GM12878 (cell line): ENCODE results near the gene ADAMTS4. TPM values are rescaled to one million over a fixed set of nuclear protein-coding genes. Genes with fewer than 3 reads are reported as not detected.

Experiments
- ATF7 ChIP-seq: fragments of 450-650 bp; IDR thresholded peaks from 2 replicates; pipeline ENCODE4 v1.6.1; 2016; ENCODE audit warnings: low read depth, mild to moderate bottlenecking
- BMI1 ChIP-seq: fragments of 450-650 bp; IDR thresholded peaks from 2 replicates; pipeline ENCODE4 v1.6.1; 2016; ENCODE audit warnings: mild to moderate bottlenecking, moderate library complexity, borderline replicate concordance
- CBFB ChIP-seq: IDR thresholded peaks from 2 replicates; pipeline ENCODE4 v1.6.1; 2016; ENCODE audit warnings: antibody characterized with exemption, low read depth
- CHD2 ChIP-seq: IDR thresholded peaks from 2 replicates; pipeline ENCODE4 v1.6.1; 2011; ENCODE audit warnings: low read depth, low read length, improper control_type of control experiment, borderline replicate concordance
- EGR1 ChIP-seq, 2 experiments: IDR thresholded peaks; 1 replicate in 1 of 2; 2 replicates in 1 of 2; pipeline ENCODE4 v1.6.1; 2011 to 2012; ENCODE audit warnings: low read depth in 2 of 2, low read length in 2 of 2, borderline replicate concordance in 1 of 2, mild to moderate bottlenecking in 1 of 2, moderate library complexity in 1 of 2
- FOS ChIP-seq: IDR thresholded peaks from 3 replicates; pipeline ENCODE4 v1.6.1; 2011; ENCODE audit warnings: borderline replicate concordance; ENCODE audit not compliant: insufficient read length; ENCODE audit errors: extremely low read depth
- GATAD2B ChIP-seq: fragments of 450-650 bp; conservative IDR thresholded peaks from 2 replicates; pipeline ENCODE4 v1.6.1; 2017; ENCODE audit warnings: low read depth, mild to moderate bottlenecking, moderate library complexity
- HDGF ChIP-seq: fragments of 450-650 bp; IDR thresholded peaks from 2 replicates; pipeline ENCODE4 v1.6.1; 2016; ENCODE audit warnings: antibody characterized with exemption
- JUND ChIP-seq: IDR thresholded peaks from 2 replicates; pipeline ENCODE4 v1.6.1; 2012; ENCODE audit warnings: low read depth, mild to moderate bottlenecking, low read length, improper control_type of control experiment, moderate library complexity
- MXI1 ChIP-seq: fragments of 150-350 bp; IDR thresholded peaks from 2 replicates; pipeline ENCODE4 v1.6.1; 2011; ENCODE audit warnings: low read depth, mild to moderate bottlenecking, inconsistent platforms, low read length, improper control_type of control experiment
- MYC ChIP-seq: IDR thresholded peaks from 2 replicates; pipeline ENCODE4 v1.6.1; 2011; ENCODE audit warnings: mild to moderate bottlenecking, low read length, moderate library complexity, inconsistent platforms; ENCODE audit not compliant: insufficient read depth, insufficient replicate concordance, insufficient read length, severe bottlenecking
- NFYA ChIP-seq: IDR thresholded peaks from 2 replicates; pipeline ENCODE4 v1.6.1; 2011; ENCODE audit warnings: low read depth, mild to moderate bottlenecking, low read length, improper control_type of control experiment, borderline replicate concordance
- NR2F1 ChIP-seq: fragments of 450-650 bp; conservative IDR thresholded peaks from 2 replicates; pipeline ENCODE4 v1.6.1; 2017; ENCODE audit warnings: mild to moderate bottlenecking
- POLR2A ChIP-seq: IDR thresholded peaks from 2 replicates; pipeline ENCODE4 v1.6.1; 2011; ENCODE audit warnings: low read depth, mild to moderate bottlenecking, low read length
- POU2F2 ChIP-seq: IDR thresholded peaks from 3 replicates; pipeline ENCODE4 v1.6.1; 2011; ENCODE audit warnings: low read depth, mild to moderate bottlenecking, low read length, borderline replicate concordance
- RB1 ChIP-seq: fragments of 450-650 bp; formaldehyde crosslinking; IDR thresholded peaks from 2 replicates; pipeline ENCODE4 v1.6.1; 2017; ENCODE audit warnings: mild to moderate bottlenecking, borderline replicate concordance
- SIX5 ChIP-seq: IDR thresholded peaks from 2 replicates; pipeline ENCODE4 v1.6.1; 2011; ENCODE audit warnings: mild to moderate bottlenecking, low read depth, low read length, moderate library complexity; ENCODE audit not compliant: severe bottlenecking
- SKIL ChIP-seq: fragments of 450-650 bp; IDR thresholded peaks from 2 replicates; pipeline ENCODE4 v1.6.1; 2017; ENCODE audit warnings: mild to moderate bottlenecking, low read depth, inconsistent platforms; ENCODE audit not compliant: poor library complexity, severe bottlenecking
- SMC3 ChIP-seq: IDR thresholded peaks from 2 replicates; pipeline ENCODE4 v1.6.1; 2011; ENCODE audit warnings: low read length, improper control_type of control experiment, borderline replicate concordance
- SREBF2 ChIP-seq: IDR thresholded peaks from 2 replicates; pipeline ENCODE4 v1.6.1; 2012; ENCODE audit warnings: mild to moderate bottlenecking, low read length
- SUZ12 ChIP-seq: fragments of 200-600 bp; sonication (generic); IDR thresholded peaks from one replicate; pipeline ENCODE4 v1.6.1; 2018; ENCODE audit warnings: antibody characterized with exemption, mild to moderate bottlenecking; ENCODE audit not compliant: unreplicated experiment
- TCF7 ChIP-seq: IDR thresholded peaks from 2 replicates; pipeline ENCODE4 v1.6.1; 2014; ENCODE audit warnings: antibody characterized with exemption, borderline replicate concordance
- ZBED1 ChIP-seq: IDR thresholded peaks from 2 replicates; pipeline ENCODE4 v1.6.1; 2016; ENCODE audit warnings: borderline replicate concordance
- ZNF622 ChIP-seq: fragments of 450-650 bp; IDR thresholded peaks from 2 replicates; pipeline ENCODE4 v1.6.1; 2017; ENCODE audit warnings: mild to moderate bottlenecking, inconsistent platforms
- polyA plus RNA-seq, 11 experiments: library from polyadenylated mRNA; depleted of rRNA in 4 of 11; unstranded in 6 of 11; stranded (reverse) in 5 of 11; fragments of >200 nt; fragmentation: Nextera tagmentation in 4 of 11; fragmentation: Illumina TruSeq in 1 of 11; extraction: Ambion mirVana in 4 of 11; extraction: Trizol in 1 of 11; gene quantifications; 1 replicate in 1 of 11; 2 replicates in 10 of 11; pipeline versions ENCODE4 v1.2.1 to v1.2.3, GENCODE V29; 2011 to 2016; ENCODE audit warnings: inconsistent platforms in 2 of 11, missing spikeins in 2 of 11, low read depth in 1 of 11
- total RNA-seq, 4 experiments: library from RNA; depleted of rRNA in 3 of 4; stranded (reverse); fragments of >200 nt in 3 of 4; fragmentation: Illumina TruSeq in 1 of 4; extraction: Trizol in 1 of 4; gene quantifications; 2 replicates each; pipeline versions ENCODE4 v1.2.1 to v1.2.3, GENCODE V29; 2013 to 2021
- TF ChIP-seq, protein P1 (sequence below): IDR thresholded peaks from 2 replicates; pipeline ENCODE4 v1.6.1; 2011; ENCODE audit warnings: borderline replicate concordance, low read depth, mild to moderate bottlenecking, moderate library complexity, low read length; ENCODE audit not compliant: insufficient read depth, poor library complexity, severe bottlenecking
- TF ChIP-seq, protein P2 (sequence below): IDR thresholded peaks from 2 replicates; pipeline ENCODE4 v1.6.1; 2012; ENCODE audit warnings: low read depth, low read length, improper control_type of control experiment
- TF ChIP-seq, protein P3 (sequence below): IDR thresholded peaks from 2 replicates; pipeline ENCODE4 v1.6.1; 2011; ENCODE audit warnings: low read depth, mild to moderate bottlenecking, low read length, moderate library complexity, borderline replicate concordance; ENCODE audit errors: extremely low read depth

Gene ADAMTS4
- total and polyA plus RNA-seq, 10 of the 15 experiments (the other 5 are each of a cell fraction or from before 2014, with no cell fraction given) = 0.01 to 0.13 (median 0.05) TPM; not detected in 2

DNA sequence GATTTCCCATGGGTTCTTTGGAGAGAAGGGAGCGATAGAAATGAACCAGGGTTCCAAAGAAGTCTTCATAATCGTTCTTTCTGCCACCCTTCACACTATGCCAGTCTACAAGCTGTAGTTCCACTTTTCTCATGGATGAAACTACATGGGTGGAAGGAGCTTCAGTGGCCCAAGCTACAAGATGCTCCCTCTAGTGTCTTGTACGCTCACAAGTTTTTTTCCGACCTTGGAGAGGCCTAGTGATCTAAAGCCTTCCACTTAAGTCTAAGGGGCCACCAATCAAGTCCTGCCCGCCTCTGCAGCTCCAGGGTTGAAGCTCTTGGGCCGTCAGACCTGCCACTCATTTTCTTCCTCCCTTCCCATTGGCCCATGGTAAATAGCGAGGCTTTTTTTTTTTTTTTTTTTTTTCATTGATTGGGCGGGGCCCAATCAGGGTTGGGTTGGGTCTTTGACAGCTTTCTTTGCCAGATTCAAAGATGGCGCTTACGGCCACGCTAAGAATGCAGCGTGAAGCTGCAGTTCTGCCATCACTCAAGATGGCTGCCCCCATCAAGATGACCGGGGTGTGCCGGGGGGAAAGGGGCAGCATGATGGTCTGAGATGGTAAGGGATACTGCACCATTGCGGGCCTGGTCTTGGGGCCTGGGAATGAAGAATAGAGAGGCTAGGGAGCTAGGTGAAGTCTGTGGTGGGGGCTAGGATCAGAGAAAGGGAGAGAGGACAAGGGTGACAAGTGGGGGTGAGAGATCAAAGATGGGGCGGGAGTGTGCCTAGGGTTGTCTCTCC, 26.9 kb upstream of the ADAMTS4 start, which contains the start of gene TOMM40L (continued):
- TF ChIP-seq SKIL = peak; percentile 33
- peak; percentile 62 for TF ChIP-seq HDGF
- TF ChIP-seq, protein P1, sequence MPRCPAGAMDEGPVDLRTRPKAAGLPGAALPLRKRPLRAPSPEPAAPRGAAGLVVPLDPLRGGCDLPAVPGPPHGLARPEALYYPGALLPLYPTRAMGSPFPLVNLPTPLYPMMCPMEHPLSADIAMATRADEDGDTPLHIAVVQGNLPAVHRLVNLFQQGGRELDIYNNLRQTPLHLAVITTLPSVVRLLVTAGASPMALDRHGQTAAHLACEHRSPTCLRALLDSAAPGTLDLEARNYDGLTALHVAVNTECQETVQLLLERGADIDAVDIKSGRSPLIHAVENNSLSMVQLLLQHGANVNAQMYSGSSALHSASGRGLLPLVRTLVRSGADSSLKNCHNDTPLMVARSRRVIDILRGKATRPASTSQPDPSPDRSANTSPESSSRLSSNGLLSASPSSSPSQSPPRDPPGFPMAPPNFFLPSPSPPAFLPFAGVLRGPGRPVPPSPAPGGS = no peak
- TF ChIP-seq CHD2 = peak; percentile 84; the same call in 1 of the 2 replicates
- peak; percentile 16 for TF ChIP-seq NFYA
- TF ChIP-seq, protein P2, sequence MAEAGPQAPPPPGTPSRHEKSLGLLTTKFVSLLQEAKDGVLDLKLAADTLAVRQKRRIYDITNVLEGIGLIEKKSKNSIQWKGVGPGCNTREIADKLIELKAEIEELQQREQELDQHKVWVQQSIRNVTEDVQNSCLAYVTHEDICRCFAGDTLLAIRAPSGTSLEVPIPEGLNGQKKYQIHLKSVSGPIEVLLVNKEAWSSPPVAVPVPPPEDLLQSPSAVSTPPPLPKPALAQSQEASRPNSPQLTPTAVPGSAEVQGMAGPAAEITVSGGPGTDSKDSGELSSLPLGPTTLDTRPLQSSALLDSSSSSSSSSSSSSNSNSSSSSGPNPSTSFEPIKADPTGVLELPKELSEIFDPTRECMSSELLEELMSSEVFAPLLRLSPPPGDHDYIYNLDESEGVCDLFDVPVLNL = no peak
- peak; percentile 34; the same call in 1 of the 2 replicates for TF ChIP-seq ATF7
- no peak for TF ChIP-seq JUND
- peak; percentile 46 for TF ChIP-seq FOS
- no peak; the same call in 1 of the 2 replicates for TF ChIP-seq NR2F1
- TF ChIP-seq TCF7 = no peak
- TF ChIP-seq ZBED1 = no peak
- TF ChIP-seq, protein P3, sequence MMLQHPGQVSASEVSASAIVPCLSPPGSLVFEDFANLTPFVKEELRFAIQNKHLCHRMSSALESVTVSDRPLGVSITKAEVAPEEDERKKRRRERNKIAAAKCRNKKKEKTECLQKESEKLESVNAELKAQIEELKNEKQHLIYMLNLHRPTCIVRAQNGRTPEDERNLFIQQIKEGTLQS = no peak
- peak; percentile 62; the same call in 1 of the 2 replicates for TF ChIP-seq POLR2A
- TF ChIP-seq GATAD2B = no peak
- no peak for TF ChIP-seq SUZ12
- TF ChIP-seq MYC = no peak
- TF ChIP-seq SIX5 = peak; percentile 79
- TF ChIP-seq BMI1 = no peak
- no peak for TF ChIP-seq RB1
- no peak for TF ChIP-seq SREBF2
- TF ChIP-seq MXI1 = peak; percentile 91
- no peak for TF ChIP-seq ZNF622
- no peak for TF ChIP-seq CBFB
- no peak for TF ChIP-seq EGR1 (IDR thresholded peaks at IDR 0.05; ENCODE audit: borderline replicate concordance in 1 of 2, low read depth in 2 of 2, low read length in 2 of 2)
- no peak; the same call in 2 of the 3 replicates for TF ChIP-seq POU2F2
- TF ChIP-seq SMC3 = peak; percentile 83
